Naive thymus-derived CD4-positive, alpha-beta T cell (primary cell): Measurements from ENCODE around the gene FSD1L. TPM values are rescaled to one million over a fixed set of nuclear protein-coding genes. Genes with fewer than 3 reads are reported as not detected.
"Not testable (repeated sequence)": the region's sequence is repeated elsewhere in the genome, so short reads cannot be mapped to it uniquely, and the experiment has no call there.

Experiments
- ATAC-seq: fragments of 150-1000 bp; cut with Tn5 transposase; 2 replicates; pipeline ENCODE4 v1.10.0; 2021; ENCODE audit warnings: mild to moderate bottlenecking, moderate library complexity
- CTCF ChIA-PET: fragments of 350-600 bp; sonication (Branson Sonifier 250); formaldehyde crosslinking; loops from one replicate; lab custom pipeline; 2021; ENCODE audit warnings: antibody characterized with exemption; lab: Charles Lee
- POLR2A ChIA-PET: fragments of 350-600 bp; sonication (Branson Sonifier 250); formaldehyde crosslinking; loops from one replicate; lab custom pipeline; 2021; ENCODE audit warnings: antibody characterized with exemption, inconsistent platforms; lab: Charles Lee
- DNase-seq, 9 donors: peaks; one replicate each; pipeline versions ENCODE4 v3.0.0 to v3.0.0-alpha.2; 2020 to 2022; ENCODE audit warnings: mixed read lengths in 1 of 9
- H3K27ac ChIP-seq: one replicate; pipeline ENCODE4 v1.7.0; 2013; ENCODE audit warnings: mild to moderate bottlenecking, low read depth, low read length, moderate library complexity
- H3K27me3 ChIP-seq, 2 donors: one replicate each; pipeline ENCODE4 v1.7.0; 2013; ENCODE audit warnings: low read length in 2 of 2, mild to moderate bottlenecking in 2 of 2, moderate library complexity in 2 of 2; ENCODE audit not compliant: control insufficient read depth in 2 of 2, insufficient read depth in 2 of 2
- H3K36me3 ChIP-seq, 3 experiments: 1 replicate in 2 of 3; 2 replicates in 1 of 3; pipeline ENCODE4 v1.7.0; 2013; ENCODE audit warnings: low read length in 3 of 3, mild to moderate bottlenecking in 3 of 3, moderate library complexity in 1 of 3; ENCODE audit not compliant: insufficient read depth in 3 of 3, control insufficient read depth in 2 of 3
- H3K4me1 ChIP-seq, 2 donors: one replicate each; pipeline ENCODE4 v1.7.0; 2013; ENCODE audit warnings: low read length in 2 of 2, mild to moderate bottlenecking in 2 of 2, moderate library complexity in 1 of 2; ENCODE audit not compliant: control insufficient read depth in 2 of 2, insufficient read depth in 2 of 2
- H3K4me3 ChIP-seq: 2 replicates; pipeline ENCODE4 v1.7.0; 2013; ENCODE audit warnings: mild to moderate bottlenecking, low read length
- H3K9me3 ChIP-seq, 3 experiments: 1 replicate in 2 of 3; 2 replicates in 1 of 3; pipeline ENCODE4 v1.7.0; 2013; ENCODE audit warnings: low read length in 3 of 3; ENCODE audit not compliant: control insufficient read depth in 2 of 3
- H3K27ac Mint-ChIP-seq, 9 donors: one replicate each; pipeline ENCODE4 v1.8.0; 2020 to 2022; ENCODE audit warnings: mixed read lengths in 9 of 9, mild to moderate bottlenecking in 8 of 9, moderate library complexity in 5 of 9, inconsistent platforms in 2 of 9
- H3K27me3 Mint-ChIP-seq, 5 donors: one replicate each; pipeline ENCODE4 v1.8.0; 2021 to 2022; ENCODE audit warnings: mixed read lengths in 5 of 5, mild to moderate bottlenecking in 1 of 5
- H3K36me3 Mint-ChIP-seq, 5 donors: one replicate each; pipeline ENCODE4 v1.8.0; 2020 to 2022; ENCODE audit warnings: mixed read lengths in 5 of 5, mild to moderate bottlenecking in 3 of 5, inconsistent platforms in 1 of 5
- H3K4me1 Mint-ChIP-seq, 7 donors: one replicate each; pipeline ENCODE4 v1.8.0; 2020 to 2022; ENCODE audit warnings: mixed read lengths in 7 of 7, mild to moderate bottlenecking in 3 of 7, inconsistent platforms in 1 of 7
- H3K4me3 Mint-ChIP-seq, 10 donors: one replicate each; pipeline ENCODE4 v1.8.0; 2020 to 2022; ENCODE audit warnings: mild to moderate bottlenecking in 10 of 10, mixed read lengths in 10 of 10, moderate library complexity in 6 of 10, inconsistent platforms in 2 of 10
- H3K9me3 Mint-ChIP-seq, 11 donors: one replicate each; pipeline ENCODE4 v1.8.0; 2020 to 2022; ENCODE audit warnings: mixed read lengths in 11 of 11, mild to moderate bottlenecking in 4 of 11, inconsistent platforms in 1 of 11, moderate library complexity in 1 of 11
- intact Hi-C, 2 donors: fragments of 100-400 bp; cut with micrococcal nuclease; formaldehyde crosslinking; loops; one replicate each; pipeline ENCODE4 v1.15.1; 2023
- polyA plus RNA-seq, 2 donors: library from polyadenylated mRNA; unstranded; fragments of 300-500 nt; fragmentation: Illumina TruSeq; gene quantifications; one replicate each; pipeline ENCODE4 v1.2.3, GENCODE V29; 2021
- total RNA-seq, 6 experiments: library from RNA in 5 of 6; stranded (reverse) in 5 of 6; gene quantifications; 1 replicate in 5 of 6; 2 replicates in 1 of 6; pipeline ENCODE4 v1.2.3 and lab custom pipeline; 2021 to 2026

FSD1L gene
- total and polyA plus RNA-seq, 7 experiments from 2014 or later, result 0.08 to 5.8 (median 0.61) TPM

DNA sequence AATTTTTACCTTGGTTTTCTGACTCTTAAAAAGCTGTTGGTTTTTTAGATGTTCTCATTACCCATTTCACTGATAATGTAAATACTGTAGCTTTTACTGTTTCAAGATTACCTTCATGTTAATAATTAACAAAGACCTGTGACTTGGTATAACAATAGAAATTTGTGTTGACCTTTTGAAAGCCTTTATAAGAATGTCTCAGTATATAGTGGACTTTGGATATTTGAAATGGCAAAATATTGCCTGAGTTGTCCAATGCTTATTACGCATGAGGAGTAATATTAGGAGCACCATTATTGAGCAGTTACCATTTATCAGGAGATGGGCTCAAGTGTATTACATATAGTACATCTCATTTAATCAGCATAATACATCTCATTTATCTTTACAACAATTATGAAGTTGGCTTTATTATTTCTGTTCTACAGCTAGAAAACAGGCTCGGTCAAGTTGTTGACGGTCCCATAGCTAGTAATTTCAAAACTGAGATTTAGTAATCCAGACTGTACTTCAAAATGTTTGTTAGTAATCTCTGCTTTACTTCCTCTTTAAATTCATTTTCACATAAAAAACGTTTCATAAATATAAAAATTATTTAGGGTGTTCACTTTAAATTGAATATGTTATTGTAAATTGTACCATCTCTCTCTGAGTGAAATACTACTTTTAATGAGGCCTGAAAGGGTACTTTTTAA lies 59.4 kb downstream of the FSD1L start:
- no peak overlapping the region for H3K4me3 Mint-ChIP-seq
- ChIA-PET CTCF (no interaction called here), POLR2A (no interaction called here)
- no peak for ATAC-seq
- H3K27ac Mint-ChIP-seq, result no peak overlapping the region
- no peaks in the 10 kb centered on the region for H3K27me3 Mint-ChIP-seq
- Histone ChIP-seq H3K4me1 (no peaks in the 10 kb centered on the region), H3K36me3 (no peaks in the 10 kb centered on the region), H3K27me3 (no peaks in the 10 kb centered on the region), H3K9me3 (no peaks in the 10 kb centered on the region), H3K4me3 (no peak overlapping the region), H3K27ac (no peak overlapping the region)
- H3K9me3 Mint-ChIP-seq, result no peaks in the 10 kb centered on the region
- no peak for DNase-seq
- intact Hi-C loops, result no loop called here
- H3K4me1 Mint-ChIP-seq, result no peaks in the 10 kb centered on the region
- H3K36me3 Mint-ChIP-seq, result no peaks in the 10 kb centered on the region

DNA sequence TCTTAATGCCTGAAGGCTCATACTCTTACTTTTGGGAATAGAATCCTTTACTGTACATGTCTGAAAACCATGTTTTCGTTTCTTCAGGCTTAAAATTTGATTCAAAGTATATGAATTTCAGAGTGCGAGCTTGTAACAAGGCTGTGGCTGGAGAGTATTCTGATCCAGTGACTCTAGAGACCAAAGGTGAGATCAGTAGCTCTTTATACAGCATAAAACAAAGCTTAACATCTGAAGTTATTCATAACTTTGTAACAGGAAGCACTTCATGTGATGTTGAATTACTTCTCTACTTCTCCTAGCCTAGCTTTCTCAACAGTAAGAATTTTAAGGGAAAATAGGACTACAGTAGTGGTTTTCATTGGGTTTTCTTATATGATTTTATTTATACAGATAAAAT lies 60.7 kb downstream of the FSD1L start:
- ATAC-seq, result no peak
- Histone ChIP-seq H3K4me1 (no peaks in the 10 kb centered on the region), H3K27ac (no peak overlapping the region), H3K36me3 (no peaks in the 10 kb centered on the region), H3K4me3 (no peak overlapping the region), H3K9me3 (no peaks in the 10 kb centered on the region), H3K27me3 (no peaks in the 10 kb centered on the region)
- Mint-ChIP-seq H3K4me3 (no peak overlapping the region), H3K27ac (no peak overlapping the region), H3K36me3 (no peaks in the 10 kb centered on the region), H3K9me3 (no peaks in the 10 kb centered on the region), H3K27me3 (no peaks in the 10 kb centered on the region), H3K4me1 (no peaks in the 10 kb centered on the region)
- CTCF ChIA-PET, result no interaction called here
- POLR2A ChIA-PET, result no interaction called here
- DNase-seq, result no peak
- intact Hi-C loops, result no loop called here

DNA sequence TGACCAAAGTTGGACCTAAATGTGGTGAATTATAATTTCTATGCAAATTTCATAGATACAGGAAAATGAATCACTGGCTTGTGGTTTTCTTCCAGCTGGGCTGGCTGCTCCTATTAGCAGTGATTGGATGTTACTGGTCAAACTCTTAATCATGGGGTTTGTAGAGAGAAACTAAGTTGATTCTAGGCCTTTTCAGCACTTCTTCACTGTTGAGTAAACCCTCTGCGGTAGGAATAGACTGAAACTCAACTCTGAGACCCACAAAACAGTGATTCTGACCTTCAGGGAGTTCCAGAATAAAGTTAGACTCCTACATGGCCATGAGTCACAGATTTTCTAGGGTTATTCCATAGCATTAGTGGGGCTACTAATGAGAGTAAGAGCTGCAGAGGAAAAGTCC lies 62.2 kb downstream of the FSD1L start:
- no peak for DNase-seq
- no peaks in the 10 kb centered on the region for H3K9me3 ChIP-seq
- no peak overlapping the region for H3K27ac ChIP-seq
- no peaks in the 10 kb centered on the region for H3K9me3 Mint-ChIP-seq
- no peaks in the 10 kb centered on the region for H3K36me3 Mint-ChIP-seq
- no peak overlapping the region for H3K4me3 ChIP-seq
- no peaks in the 10 kb centered on the region for H3K4me1 Mint-ChIP-seq
- ChIA-PET CTCF (interaction anchor here (0.6 kb wide), 1 partner anchor 14 kb away, joined by 6 read pairs; no protein-coding TSS in a partner anchor), POLR2A (no interaction called here)
- H3K27me3 ChIP-seq, result no peaks in the 10 kb centered on the region
- H3K4me3 Mint-ChIP-seq, result no peak overlapping the region
- H3K36me3 ChIP-seq, result no peaks in the 10 kb centered on the region
- H3K27me3 Mint-ChIP-seq, result peaks cover 0 to 5% (median 0%) of the 10 kb centered on the region in 5 donors
- ATAC-seq, result peak; percentile 32
- intact Hi-C loops, result no loop called here
- H3K4me1 ChIP-seq, result no peaks in the 10 kb centered on the region
- no peak overlapping the region for H3K27ac Mint-ChIP-seq

DNA sequence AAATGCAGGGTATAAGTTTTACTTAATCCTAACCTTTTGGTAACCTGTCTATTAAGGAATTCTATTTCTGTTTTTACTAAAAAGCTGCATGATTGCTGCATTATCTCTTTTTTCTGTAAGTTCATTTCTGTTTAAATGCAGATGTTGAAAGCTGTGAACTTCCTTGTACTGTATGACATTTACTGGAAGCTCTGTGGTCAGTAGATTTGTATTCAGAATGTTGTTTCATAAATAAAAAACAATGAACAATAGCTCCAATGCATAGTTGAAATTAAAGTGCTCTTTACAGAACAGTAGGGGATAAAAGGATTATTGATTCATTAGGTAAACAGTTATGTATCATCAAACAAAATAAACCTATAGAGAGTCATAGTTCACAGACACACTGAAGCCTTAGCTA lies 63.6 kb downstream of the FSD1L start:
- POLR2A ChIA-PET, result interaction anchor here (0.6 kb wide), 1 partner anchor 38 kb away, joined by 3 read pairs; no protein-coding TSS in a partner anchor
- H3K36me3 ChIP-seq, result no peaks in the 10 kb centered on the region
- ATAC-seq (no peak), DNase-seq (no peak)
- no peaks in the 10 kb centered on the region for H3K9me3 ChIP-seq
- no peaks in the 10 kb centered on the region for H3K27me3 ChIP-seq
- H3K27me3 Mint-ChIP-seq, result peaks cover 0 to 5% (median 0%) of the 10 kb centered on the region in 5 donors
- no peaks in the 10 kb centered on the region for H3K4me1 ChIP-seq
- H3K27ac Mint-ChIP-seq, result no peak overlapping the region
- H3K4me1 Mint-ChIP-seq, result no peaks in the 10 kb centered on the region
- intact Hi-C loops, result no loop called here
- H3K4me3 ChIP-seq, result no peak overlapping the region
- no peak overlapping the region for H3K4me3 Mint-ChIP-seq
- no peaks in the 10 kb centered on the region for H3K36me3 Mint-ChIP-seq
- CTCF ChIA-PET, result interaction anchor here (0.7 kb wide), 1 partner anchor 31 kb away, joined by 3 read pairs; no protein-coding TSS in a partner anchor
- no peak overlapping the region for H3K27ac ChIP-seq
- H3K9me3 Mint-ChIP-seq, result no peaks in the 10 kb centered on the region

DNA sequence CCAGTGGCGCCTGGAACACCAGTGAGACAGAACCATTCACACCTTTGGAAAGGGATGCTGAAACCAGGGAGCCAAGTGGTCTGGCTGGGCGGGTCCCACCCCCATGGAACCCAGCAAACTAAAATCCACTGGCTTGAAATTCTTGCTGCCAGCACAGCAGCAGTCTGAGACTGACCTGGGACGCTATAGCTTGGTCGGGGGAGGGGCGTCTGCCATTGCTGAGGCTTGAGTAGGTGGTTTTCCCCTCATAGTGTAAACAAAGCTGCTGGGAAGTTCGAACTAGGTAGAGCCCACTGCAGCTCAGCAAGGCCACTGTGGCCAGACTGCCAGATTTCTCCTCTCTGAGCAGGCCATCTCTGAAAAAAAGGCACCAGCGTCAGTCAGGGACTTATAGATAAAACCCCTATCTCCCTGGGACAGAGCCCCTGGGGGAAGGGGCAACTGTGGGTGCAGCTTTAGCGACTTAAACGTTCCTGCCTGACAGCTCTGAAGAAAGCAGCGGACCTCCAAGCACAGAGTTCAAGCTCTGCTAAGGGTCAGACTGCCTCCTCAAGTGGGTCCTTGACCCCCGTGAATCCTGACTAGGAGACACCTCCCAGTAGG lies 68.1 kb downstream of the FSD1L start:
- Histone ChIP-seq H3K36me3 (no peaks in the 10 kb centered on the region), H3K4me1 (no peaks in the 10 kb centered on the region)
- POLR2A ChIA-PET, result no interaction called here

DNA sequence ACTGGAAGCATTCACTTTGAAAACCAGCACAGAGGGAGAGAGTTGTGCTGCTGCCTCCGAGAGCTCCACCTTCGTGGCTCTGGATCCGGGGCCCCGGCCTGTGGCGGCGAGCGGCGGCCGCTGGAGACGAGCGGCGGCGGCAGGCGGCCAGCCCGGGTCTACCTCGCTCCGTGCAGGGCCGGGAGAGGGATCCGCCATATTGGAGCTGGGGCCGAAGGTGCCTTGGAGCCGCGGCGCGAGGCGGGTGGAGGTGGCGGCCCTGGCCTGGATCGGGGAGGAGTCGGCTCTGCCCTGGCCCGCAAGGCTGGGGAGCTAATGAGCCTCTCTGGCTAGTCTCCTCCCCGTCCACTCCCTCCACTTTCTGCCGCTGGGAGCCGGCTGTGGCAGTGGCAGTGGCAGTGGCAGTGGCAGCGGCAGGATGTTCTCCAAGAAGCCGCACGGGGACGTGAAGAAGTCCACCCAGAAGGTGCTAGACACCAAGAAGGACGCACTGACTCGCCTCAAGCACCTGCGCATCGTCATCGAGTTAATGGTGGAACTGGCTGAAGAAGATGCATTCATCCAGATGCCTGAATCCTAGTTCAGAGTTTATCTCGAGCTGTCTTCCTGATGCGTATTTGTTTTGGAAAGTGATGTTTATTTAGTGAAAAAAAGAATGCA lies 72.0 kb downstream of the FSD1L start:
- H3K27me3 ChIP-seq, intact Hi-C loops, H3K27ac Mint-ChIP-seq, H3K36me3 ChIP-seq, H3K4me3 Mint-ChIP-seq, H3K4me1 Mint-ChIP-seq, H3K36me3 Mint-ChIP-seq, H3K4me3 ChIP-seq, POLR2A ChIA-PET, H3K9me3 Mint-ChIP-seq, H3K27me3 Mint-ChIP-seq, H3K4me1 ChIP-seq, H3K9me3 ChIP-seq, CTCF ChIA-PET: not testable (repeated sequence)
- ATAC-seq, result peak; percentile 83
- H3K27ac ChIP-seq, result peak overlapping the region; percentile 48
- DNase-seq, result peak; percentile 10 to 45 (median 21)

More for the DNA sequence above, 68.1 kb downstream of the FSD1L start:
- ATAC-seq, result no peak
- CTCF ChIA-PET, result no interaction called here
- Mint-ChIP-seq H3K27ac (no peak overlapping the region), H3K4me1 (no peaks in the 10 kb centered on the region), H3K27me3 (peaks cover 0 to 8% (median 4%) of the 10 kb centered on the region in 5 donors), H3K4me3 (no peak overlapping the region), H3K9me3 (peaks cover 0 to 2% (median 0%) of the 10 kb centered on the region in 11 donors), H3K36me3 (no peaks in the 10 kb centered on the region)
- Histone ChIP-seq H3K27ac (no peak overlapping the region), H3K4me3 (no peak overlapping the region), H3K9me3 (no peaks in the 10 kb centered on the region), H3K27me3 (no peaks in the 10 kb centered on the region)
- no peak for DNase-seq
- intact Hi-C loops, result no loop called here
